Hepatocyte (in vitro differentiated cells): Measurements from ENCODE around the gene ABCA3.

Source experiments
- EZH2 ChIP-seq: fragments of 200-600 bp; sonication (generic); IDR thresholded peaks from 2 replicates; pipeline ENCODE4 v1.6.1; 2016; ENCODE audit warnings: antibody characterized with exemption, mild to moderate bottlenecking, borderline replicate concordance
- TF ChIP-seq, protein P1 (sequence below): fragments of 200-600 bp; sonication (generic); IDR thresholded peaks from 2 replicates; pipeline ENCODE4 v1.5.1; 2016; ENCODE audit warnings: antibody characterized with exemption, mild to moderate bottlenecking; ENCODE audit not compliant: poor library complexity

DNA sequence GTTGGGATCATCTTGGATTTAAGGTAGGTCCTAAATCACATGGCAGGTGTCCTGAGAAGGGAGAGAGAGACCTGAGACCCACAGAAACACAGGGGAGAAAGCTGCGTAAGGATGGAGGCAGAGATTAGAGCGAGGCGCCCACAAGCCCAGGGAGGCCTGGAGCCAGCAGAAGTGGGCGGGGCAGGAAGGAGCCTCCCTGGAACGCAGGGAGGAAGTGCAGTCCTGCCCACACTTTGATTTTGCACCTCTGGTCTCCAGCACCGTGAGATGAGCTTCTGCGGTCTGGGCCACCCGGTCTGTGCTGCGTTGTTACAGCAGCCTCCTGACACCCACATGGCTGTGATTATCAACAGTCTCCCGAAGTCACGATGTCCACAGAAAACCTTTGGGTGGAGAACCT lies 97.9 kb downstream of the ABCA3 start:
- TF ChIP-seq, protein P1, sequence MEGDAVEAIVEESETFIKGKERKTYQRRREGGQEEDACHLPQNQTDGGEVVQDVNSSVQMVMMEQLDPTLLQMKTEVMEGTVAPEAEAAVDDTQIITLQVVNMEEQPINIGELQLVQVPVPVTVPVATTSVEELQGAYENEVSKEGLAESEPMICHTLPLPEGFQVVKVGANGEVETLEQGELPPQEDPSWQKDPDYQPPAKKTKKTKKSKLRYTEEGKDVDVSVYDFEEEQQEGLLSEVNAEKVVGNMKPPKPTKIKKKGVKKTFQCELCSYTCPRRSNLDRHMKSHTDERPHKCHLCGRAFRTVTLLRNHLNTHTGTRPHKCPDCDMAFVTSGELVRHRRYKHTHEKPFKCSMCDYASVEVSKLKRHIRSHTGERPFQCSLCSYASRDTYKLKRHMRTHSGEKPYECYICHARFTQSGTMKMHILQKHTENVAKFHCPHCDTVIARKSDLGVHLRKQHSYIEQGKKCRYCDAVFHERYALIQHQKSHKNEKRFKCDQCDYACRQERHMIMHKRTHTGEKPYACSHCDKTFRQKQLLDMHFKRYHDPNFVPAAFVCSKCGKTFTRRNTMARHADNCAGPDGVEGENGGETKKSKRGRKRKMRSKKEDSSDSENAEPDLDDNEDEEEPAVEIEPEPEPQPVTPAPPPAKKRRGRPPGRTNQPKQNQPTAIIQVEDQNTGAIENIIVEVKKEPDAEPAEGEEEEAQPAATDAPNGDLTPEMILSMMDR = no peak
- TF ChIP-seq EZH2 = no peak
